ENCODE results near the gene ZNF649.

DNA sequence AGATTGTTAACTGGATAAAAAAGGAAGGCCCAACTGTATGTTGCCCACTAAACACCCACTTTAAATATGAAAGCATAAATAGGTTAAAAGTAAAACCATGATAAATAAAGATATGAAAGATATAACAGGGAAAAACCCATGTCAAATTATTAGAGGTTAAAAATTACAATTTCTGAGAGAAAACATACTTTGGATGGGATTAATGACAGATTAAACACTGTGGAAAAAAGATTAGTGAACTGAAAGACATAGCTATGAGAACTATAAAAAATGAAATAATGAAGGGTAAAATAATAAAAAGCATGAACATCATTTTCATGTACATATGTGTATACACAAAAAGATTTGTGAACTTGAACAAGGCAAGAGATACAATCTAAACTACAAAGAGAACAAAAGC lies 14.9 kb downstream of the ZNF649 start:
- no peak for TF ChIP-seq POLR2AphosphoS5 (IDR thresholded peaks at IDR 0.05; ENCODE audit: low read depth, low read length)
- TF ChIP-seq, protein P1, sequence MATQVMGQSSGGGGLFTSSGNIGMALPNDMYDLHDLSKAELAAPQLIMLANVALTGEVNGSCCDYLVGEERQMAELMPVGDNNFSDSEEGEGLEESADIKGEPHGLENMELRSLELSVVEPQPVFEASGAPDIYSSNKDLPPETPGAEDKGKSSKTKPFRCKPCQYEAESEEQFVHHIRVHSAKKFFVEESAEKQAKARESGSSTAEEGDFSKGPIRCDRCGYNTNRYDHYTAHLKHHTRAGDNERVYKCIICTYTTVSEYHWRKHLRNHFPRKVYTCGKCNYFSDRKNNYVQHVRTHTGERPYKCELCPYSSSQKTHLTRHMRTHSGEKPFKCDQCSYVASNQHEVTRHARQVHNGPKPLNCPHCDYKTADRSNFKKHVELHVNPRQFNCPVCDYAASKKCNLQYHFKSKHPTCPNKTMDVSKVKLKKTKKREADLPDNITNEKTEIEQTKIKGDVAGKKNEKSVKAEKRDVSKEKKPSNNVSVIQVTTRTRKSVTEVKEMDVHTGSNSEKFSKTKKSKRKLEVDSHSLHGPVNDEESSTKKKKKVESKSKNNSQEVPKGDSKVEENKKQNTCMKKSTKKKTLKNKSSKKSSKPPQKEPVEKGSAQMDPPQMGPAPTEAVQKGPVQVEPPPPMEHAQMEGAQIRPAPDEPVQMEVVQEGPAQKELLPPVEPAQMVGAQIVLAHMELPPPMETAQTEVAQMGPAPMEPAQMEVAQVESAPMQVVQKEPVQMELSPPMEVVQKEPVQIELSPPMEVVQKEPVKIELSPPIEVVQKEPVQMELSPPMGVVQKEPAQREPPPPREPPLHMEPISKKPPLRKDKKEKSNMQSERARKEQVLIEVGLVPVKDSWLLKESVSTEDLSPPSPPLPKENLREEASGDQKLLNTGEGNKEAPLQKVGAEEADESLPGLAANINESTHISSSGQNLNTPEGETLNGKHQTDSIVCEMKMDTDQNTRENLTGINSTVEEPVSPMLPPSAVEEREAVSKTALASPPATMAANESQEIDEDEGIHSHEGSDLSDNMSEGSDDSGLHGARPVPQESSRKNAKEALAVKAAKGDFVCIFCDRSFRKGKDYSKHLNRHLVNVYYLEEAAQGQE (IDR thresholded peaks at IDR 0.05; ENCODE audit: insufficient read depth in 1 of 2, low read depth in 2 of 2, low read length in 2 of 2): no peak
